ENCODE measurements around the gene CFAP46.
"Not testable (repeated sequence)": the region's sequence is repeated elsewhere in the genome, so short reads cannot be mapped to it uniquely, and the experiment has no call there.

CFAP46 gene

GRCh38 chr10:132979491-132980425, 37.4 kb upstream of the CFAP46 start:
- no peak for DNase-seq (ENCODE audit: low read depth)

- no peak for DNase-seq (ENCODE audit: low read depth)
These were observed 36.2 kb upstream of the CFAP46 start for GRCh38 chr10:132978542-132978941.

GRCh38 chr10:132977807-132978206, 35.4 kb upstream of the CFAP46 start:
- DNase-seq (ENCODE audit: low read depth) = no peak

GRCh38 chr10:132977076-132977475, 34.7 kb upstream of the CFAP46 start:
- DNase-seq (ENCODE audit: low read depth) = no peak

- DNase-seq (ENCODE audit: low read depth) = no peak
These were observed 33.7 kb upstream of the CFAP46 start for GRCh38 chr10:132975831-132976682.

- no peak for DNase-seq (ENCODE audit: low read depth)
These were observed 32.8 kb upstream of the CFAP46 start for GRCh38 chr10:132974886-132975830.

- DNase-seq (ENCODE audit: low read depth) = no peak
These were observed 32.0 kb upstream of the CFAP46 start for GRCh38 chr10:132974249-132974796.

- DNase-seq (ENCODE audit: low read depth) = no peak
These were observed 31.5 kb upstream of the CFAP46 start for GRCh38 chr10:132973903-132974241.

GRCh38 chr10:132972986-132973902, 30.9 kb upstream of the CFAP46 start:
- DNase-seq (ENCODE audit: low read depth) = no peak

- no peak for DNase-seq (ENCODE audit: low read depth)
These were observed 30.0 kb upstream of the CFAP46 start for GRCh38 chr10:132972149-132972985.

GRCh38 chr10:132971448-132972148, 29.2 kb upstream of the CFAP46 start:
- no peak for DNase-seq (ENCODE audit: low read depth)

- no peak for DNase-seq (ENCODE audit: low read depth)
These were observed 28.5 kb upstream of the CFAP46 start for GRCh38 chr10:132970641-132971438.

- DNase-seq (ENCODE audit: low read depth) = no peak
These were observed 25.2 kb upstream of the CFAP46 start for GRCh38 chr10:132967540-132967939.

GRCh38 chr10:132965411-132966057, 23.2 kb upstream of the CFAP46 start:
- no peak for DNase-seq (ENCODE audit: low read depth)

GRCh38 chr10:132964707-132965410, 22.5 kb upstream of the CFAP46 start:
- not testable (repeated sequence) for DNase-seq (ENCODE audit: low read depth)

GRCh38 chr10:132964231-132964630, 21.9 kb upstream of the CFAP46 start:
- no peak for DNase-seq (ENCODE audit: low read depth)

GRCh38 chr10:132963430-132963960, 21.1 kb upstream of the CFAP46 start:
- DNase-seq (ENCODE audit: low read depth) = no peak

Measured in non-pigmented ciliary epithelial cell (primary cell).